ENCODE results near the gene OGFR. TPM values are rescaled to one million over a fixed set of nuclear protein-coding genes. Genes with fewer than 3 reads are reported as not detected.

The OGFR gene
- polyA plus RNA-seq, 1 donor (not counting 4 experiments of a cell fraction or from before 2014, with no cell fraction given): 39.8 TPM

DNA sequence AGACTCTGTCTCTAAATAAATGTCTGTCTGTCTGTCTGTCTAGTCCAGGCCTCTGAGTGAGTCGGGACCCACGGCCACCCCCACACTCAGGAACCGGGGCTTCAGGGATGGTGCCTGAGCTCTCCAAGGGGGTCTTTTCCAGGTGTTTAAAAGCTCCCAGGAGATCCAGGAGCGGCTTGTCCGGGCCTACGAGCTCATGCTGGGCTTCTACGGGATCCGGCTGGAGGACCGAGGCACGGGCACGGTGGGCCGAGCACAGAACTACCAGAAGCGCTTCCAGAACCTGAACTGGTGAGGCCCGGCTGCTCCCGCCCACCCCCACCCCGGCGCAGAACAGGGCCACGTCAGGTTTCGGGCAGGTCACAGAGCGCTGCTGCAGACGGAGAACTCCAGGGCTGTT, 6.7 kb downstream of the OGFR start:
- dilution Hi-C loops (cut with MboI; ENCODE audit: extremely low pct_ligation_motif_present, low sequenced_read_pairs): no loop called here
- Histone ChIP-seq H3K4me3 (ENCODE audit: control insufficient read depth in 2 of 3, extremely low read depth in 1 of 3, insufficient read depth in 2 of 3, low read depth in 1 of 3, low read length in 3 of 3) (no peak overlapping the region), H4K20me1 (ENCODE audit: control insufficient read depth, extremely low read depth, insufficient read depth, low read length) (peaks cover 7% of the 10 kb centered on the region), H3K4me2 (ENCODE audit: control insufficient read depth, extremely low read depth, insufficient read depth, low read depth, low read length) (no peak overlapping the region), H3K9ac (ENCODE audit: control insufficient read depth, extremely low read depth, insufficient read depth, low read length) (no peak overlapping the region), H3K27me3 (ENCODE audit: control insufficient read depth, extremely low read depth, insufficient read depth, low read length) (peaks cover 10% of the 10 kb centered on the region), H2AFZ (ENCODE audit: control insufficient read depth, low read length) (no peak overlapping the region), H3K79me2 (ENCODE audit: control insufficient read depth, insufficient read depth, low read length) (peaks cover 18% of the 10 kb centered on the region), H3K9me1 (ENCODE audit: control insufficient read depth, extremely low read depth, insufficient read depth, low read length) (no peaks in the 10 kb centered on the region), H3K4me1 (ENCODE audit: control insufficient read depth, extremely low read depth, insufficient read depth, low read length) (peaks cover 15% of the 10 kb centered on the region), H3K9me3 (ENCODE audit: control insufficient read depth, low read depth, low read length) (no peaks in the 10 kb centered on the region), H3K36me3 (ENCODE audit: control insufficient read depth in 2 of 2, extremely low read depth in 1 of 2, insufficient read depth in 2 of 2, low read length in 2 of 2) (peaks cover 11 to 33% of the 10 kb centered on the region in 2 experiments), H3K27ac (ENCODE audit: control insufficient read depth, insufficient read depth, low read length) (no peak overlapping the region)
- no peak for TF ChIP-seq EZH2 (IDR thresholded peaks at IDR 0.05; ENCODE audit: low read length)
- TF ChIP-seq CTCF (optimal IDR thresholded peaks at IDR 0.05 in 1 of 3, IDR thresholded peaks at IDR 0.05 in 1 of 3, conservative IDR thresholded peaks at IDR 0.05 in 1 of 3; ENCODE audit: extremely low read depth in 1 of 3, insufficient read depth in 2 of 3, low read length in 3 of 3): no peak
- no peak for FAIRE-seq
- DNase-seq (ENCODE audit: low read depth, low spot score): no peak

GRCh38 chr20:62811720-62812119, 7.1 kb downstream of the OGFR start:
- Histone ChIP-seq H3K4me1 (ENCODE audit: control insufficient read depth, extremely low read depth, insufficient read depth, low read length) (peaks cover 13% of the 10 kb centered on the region), H3K27ac (ENCODE audit: control insufficient read depth, insufficient read depth, low read length) (no peak overlapping the region), H3K4me2 (ENCODE audit: control insufficient read depth, extremely low read depth, insufficient read depth, low read depth, low read length) (no peak overlapping the region), H3K4me3 (ENCODE audit: control insufficient read depth in 2 of 3, extremely low read depth in 1 of 3, insufficient read depth in 2 of 3, low read depth in 1 of 3, low read length in 3 of 3) (no peak overlapping the region), H3K9me3 (ENCODE audit: control insufficient read depth, low read depth, low read length) (no peaks in the 10 kb centered on the region), H3K9me1 (ENCODE audit: control insufficient read depth, extremely low read depth, insufficient read depth, low read length) (no peaks in the 10 kb centered on the region), H2AFZ (ENCODE audit: control insufficient read depth, low read length) (no peak overlapping the region), H4K20me1 (ENCODE audit: control insufficient read depth, extremely low read depth, insufficient read depth, low read length) (peaks cover 7% of the 10 kb centered on the region), H3K27me3 (ENCODE audit: control insufficient read depth, extremely low read depth, insufficient read depth, low read length) (peaks cover 14% of the 10 kb centered on the region), H3K9ac (ENCODE audit: control insufficient read depth, extremely low read depth, insufficient read depth, low read length) (no peak overlapping the region), H3K79me2 (ENCODE audit: control insufficient read depth, insufficient read depth, low read length) (peaks cover 14% of the 10 kb centered on the region), H3K36me3 (ENCODE audit: control insufficient read depth in 2 of 2, extremely low read depth in 1 of 2, insufficient read depth in 2 of 2, low read length in 2 of 2) (peaks cover 11 to 33% of the 10 kb centered on the region in 2 experiments)
- DNase-seq (ENCODE audit: low read depth, low spot score): no peak
- no peak for TF ChIP-seq EZH2 (IDR thresholded peaks at IDR 0.05; ENCODE audit: low read length)
- no peak for TF ChIP-seq CTCF (optimal IDR thresholded peaks at IDR 0.05 in 1 of 3, IDR thresholded peaks at IDR 0.05 in 1 of 3, conservative IDR thresholded peaks at IDR 0.05 in 1 of 3; ENCODE audit: extremely low read depth in 1 of 3, insufficient read depth in 2 of 3, low read length in 3 of 3)
- no peak for FAIRE-seq
- dilution Hi-C loops (cut with MboI; ENCODE audit: extremely low pct_ligation_motif_present, low sequenced_read_pairs): no loop called here

All from keratinocyte (primary cell).